Measurements from ENCODE around the gene CDCA5.

The CDCA5 gene, protein sequence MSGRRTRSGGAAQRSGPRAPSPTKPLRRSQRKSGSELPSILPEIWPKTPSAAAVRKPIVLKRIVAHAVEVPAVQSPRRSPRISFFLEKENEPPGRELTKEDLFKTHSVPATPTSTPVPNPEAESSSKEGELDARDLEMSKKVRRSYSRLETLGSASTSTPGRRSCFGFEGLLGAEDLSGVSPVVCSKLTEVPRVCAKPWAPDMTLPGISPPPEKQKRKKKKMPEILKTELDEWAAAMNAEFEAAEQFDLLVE

GRCh38 chr11:65083834-65084597 is at the start of gene CDCA5, which contains the start of gene ZFPL1:
CDCA5 (minus strand) TSS chr11:65084040; CDS start chr11:65083978, 62 bp downstream.
ZFPL1 (plus strand) TSS chr11:65084222; CDS start chr11:65084699, 477 bp downstream.
- DNase-seq, result peak; percentile 95 to 96

GRCh38 chr11:65132988-65133700 is 49.3 kb upstream of the CDCA5 start:
- DNase-seq, result peak; percentile 35 to 52

GRCh38 chr11:65132238-65132987 is 48.6 kb upstream of the CDCA5 start:
- DNase-seq, result no peak

- no peak for DNase-seq
Measured at GRCh38 chr11:65131895-65132237, 48.0 kb upstream of the CDCA5 start.

- no peak for DNase-seq
Measured at GRCh38 chr11:65131417-65131776, 47.6 kb upstream of the CDCA5 start.

- no peak for DNase-seq
Measured at GRCh38 chr11:65130631-65131416, 47.0 kb upstream of the CDCA5 start.

GRCh38 chr11:65129649-65130441 is 46.0 kb upstream of the CDCA5 start:
- no peak for DNase-seq

DNA sequence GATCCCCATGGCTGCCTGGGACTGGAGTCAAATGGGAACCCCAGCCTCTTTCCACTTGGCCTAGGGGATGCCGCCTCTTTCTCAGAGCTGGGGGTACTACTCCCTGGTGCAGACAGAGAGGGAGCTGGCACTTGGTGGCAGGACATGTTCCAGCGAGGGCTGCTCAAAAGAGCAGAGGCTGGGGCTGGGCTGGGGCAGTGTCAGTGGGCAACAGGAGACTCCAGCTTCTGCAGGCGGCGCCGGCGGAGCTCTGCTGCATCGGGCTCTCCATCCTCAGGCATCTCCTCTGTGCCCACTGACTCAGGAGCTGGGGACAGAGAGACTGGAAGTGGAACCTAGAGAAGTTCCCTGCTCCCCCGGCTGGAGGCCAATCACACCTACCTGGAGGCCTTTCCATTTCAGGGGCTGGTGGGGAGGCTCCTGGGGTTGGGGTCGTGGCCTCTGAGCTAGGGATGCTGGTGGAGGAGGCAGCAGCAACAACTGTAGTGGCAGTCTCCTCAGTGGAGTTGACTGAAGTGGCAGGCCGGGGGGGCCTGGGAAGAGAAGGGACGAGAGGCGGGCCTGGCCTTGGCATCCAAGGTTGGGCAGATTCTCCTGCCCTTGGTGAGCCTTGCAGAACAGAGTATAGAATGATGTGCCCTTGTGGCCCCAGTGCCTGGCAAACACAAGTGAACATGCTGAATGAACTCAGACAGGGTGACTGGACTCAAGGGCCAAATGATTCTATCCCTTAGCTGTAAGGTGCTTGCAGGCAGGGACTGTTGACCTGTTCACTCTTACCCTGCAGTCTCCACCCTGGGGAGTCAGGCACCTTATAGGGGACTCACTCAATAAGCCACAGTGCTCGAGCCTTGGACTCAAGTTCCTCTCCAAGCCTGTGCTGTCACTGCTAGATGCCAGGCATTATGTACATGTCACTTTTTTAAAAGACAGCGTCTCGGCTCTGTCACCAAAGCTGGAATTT is 44.6 kb upstream of the CDCA5 start:
- no peak for DNase-seq

DNA sequence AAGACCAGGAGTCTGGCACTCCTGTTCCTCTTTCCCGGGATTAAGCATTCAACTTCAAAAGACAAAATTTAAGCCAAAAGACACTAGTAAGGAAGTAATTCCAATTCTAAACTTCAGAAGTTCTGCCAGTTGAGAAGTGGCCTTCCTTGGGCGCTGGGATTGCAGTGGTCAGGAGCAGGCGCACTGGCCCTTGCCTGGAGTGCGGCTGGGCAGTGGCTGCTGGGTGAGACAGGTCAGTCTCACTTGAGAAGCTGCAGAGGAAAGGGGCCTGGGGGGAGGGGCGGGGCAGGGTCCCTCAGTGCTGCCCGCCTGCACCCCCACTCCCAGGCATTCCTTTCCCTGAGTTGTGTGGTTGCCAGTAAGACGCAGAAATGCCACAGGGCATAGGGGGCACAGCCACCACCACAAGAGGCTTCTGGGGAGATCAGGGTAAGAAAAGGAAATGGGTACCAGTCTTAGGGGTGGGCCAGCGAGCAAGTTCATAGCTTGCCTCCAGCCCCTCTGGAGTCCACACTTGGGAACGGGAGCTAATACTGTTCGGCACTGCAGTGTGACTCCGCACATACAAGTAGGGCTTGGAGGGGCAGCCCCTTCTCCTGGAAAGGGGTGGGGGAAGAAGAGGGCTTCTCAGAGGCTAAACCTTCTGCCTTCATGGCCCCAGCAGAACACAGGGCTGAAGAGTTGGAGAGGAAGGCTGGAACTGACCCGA is 43.8 kb upstream of the CDCA5 start:
- no peak for DNase-seq

GRCh38 chr11:65126624-65127274 is 42.9 kb upstream of the CDCA5 start:
- no peak for DNase-seq

GRCh38 chr11:65125197-65126056 is 41.6 kb upstream of the CDCA5 start:
- DNase-seq, result no peak

- no peak for DNase-seq
Measured at GRCh38 chr11:65124480-65125196, 40.8 kb upstream of the CDCA5 start.

DNA sequence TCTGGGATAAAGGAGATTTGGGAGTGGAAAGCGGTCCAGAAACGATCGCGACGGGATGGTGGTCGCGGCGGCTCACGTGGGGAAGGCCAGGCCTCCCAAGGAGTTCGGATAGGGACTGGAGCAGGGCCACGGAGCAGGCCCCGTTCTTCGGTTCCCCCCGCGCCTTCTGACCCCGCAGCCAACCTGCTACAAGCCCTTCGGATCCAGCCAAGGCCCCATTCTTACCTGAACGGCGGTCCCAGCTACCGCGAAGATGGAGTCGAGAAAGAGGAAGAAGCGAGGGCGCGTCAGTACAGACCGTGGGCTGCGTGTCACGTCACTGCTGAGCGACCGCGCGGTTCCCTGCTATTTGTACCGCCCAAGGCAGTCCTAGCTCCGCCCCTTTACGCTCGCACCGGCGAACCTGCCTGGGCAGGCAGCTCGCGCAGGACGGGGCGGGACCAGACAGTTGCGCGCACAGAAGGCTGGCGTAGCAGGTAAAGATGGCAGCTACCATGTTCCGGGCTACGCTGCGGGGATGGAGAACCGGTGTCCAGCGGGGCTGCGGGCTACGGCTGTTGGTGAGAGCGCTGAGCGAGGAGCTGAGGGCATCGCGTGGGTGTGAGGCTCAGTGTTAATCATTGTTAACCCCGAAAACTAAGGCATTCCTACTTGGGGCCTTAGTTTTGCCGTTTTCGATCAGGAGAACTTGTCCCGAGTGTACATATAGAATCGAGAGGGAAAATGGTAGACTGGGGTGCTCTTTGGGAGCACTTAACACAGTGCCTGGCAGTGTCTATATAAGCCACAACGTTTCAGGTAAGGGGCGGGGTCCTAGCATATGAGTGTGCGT is 38.2 kb upstream of the CDCA5 start, which contains the start of the genes FAU and MRPL49:
FAU (minus strand) TSS at position 270 of the 832 bp plus-strand sequence. CDS start 321 bp downstream, outside the sequence.
MRPL49 (plus strand) TSS at position 457 of the 832 bp plus-strand sequence; CDS start at position 483, 26 bp downstream.
- DNase-seq, result peak; percentile 97 to 98

DNA sequence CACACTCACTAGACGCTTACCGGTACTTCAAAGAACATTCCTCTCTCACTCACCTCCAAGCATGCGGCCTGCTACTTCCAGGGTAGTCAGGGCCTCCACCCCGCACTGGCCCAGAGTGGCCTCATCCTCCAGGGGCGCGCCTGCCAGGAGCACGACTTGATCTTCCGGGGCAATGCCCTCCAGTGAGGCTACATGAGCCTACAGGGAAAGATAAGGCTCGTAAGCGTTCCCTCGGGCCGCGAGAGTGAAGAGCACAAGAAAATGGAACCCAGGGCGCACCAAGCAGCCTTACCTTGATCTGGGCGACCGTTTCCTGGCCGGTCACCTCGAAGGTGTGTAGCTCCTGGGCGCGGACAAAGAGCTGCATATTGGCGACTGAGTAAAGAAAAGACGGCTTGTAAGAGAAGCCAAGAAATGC is 37.6 kb upstream of the CDCA5 start:
- no peak for DNase-seq

DNA sequence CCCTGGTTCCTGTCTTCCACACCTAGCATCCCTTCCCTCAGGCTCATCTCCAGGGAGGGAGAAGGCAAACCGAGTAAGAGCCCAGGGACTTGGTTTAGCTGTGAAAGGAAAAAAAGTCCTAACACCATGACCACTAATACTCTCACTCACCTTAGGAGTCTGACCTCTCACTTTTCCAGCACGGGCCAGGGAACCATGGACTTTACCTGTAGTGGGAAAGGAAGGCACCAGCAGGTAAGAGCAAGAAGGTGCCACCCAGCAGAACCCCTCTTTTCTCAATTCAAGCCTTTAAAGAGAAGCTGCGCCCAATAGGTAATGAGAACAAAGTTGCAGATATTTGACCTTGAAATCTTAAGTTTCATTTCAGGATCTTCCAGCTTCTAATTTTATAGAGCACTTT is 37.0 kb upstream of the CDCA5 start:
- no peak for DNase-seq

DNA sequence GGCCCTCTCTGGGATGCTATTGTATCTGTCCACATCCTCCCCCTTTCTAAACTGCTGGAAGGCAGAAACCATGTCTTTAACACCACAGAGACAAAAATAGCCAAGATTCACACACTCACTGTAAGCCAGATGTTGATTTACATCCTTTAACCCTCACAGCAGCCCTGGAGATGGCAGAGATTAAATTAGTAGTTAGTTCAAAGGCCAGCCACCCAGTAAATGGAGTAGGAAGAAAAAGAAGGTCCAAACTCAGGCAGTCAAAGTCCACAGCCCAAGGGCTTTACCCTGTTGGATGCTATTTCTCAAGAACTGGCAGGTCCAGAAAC is 35.8 kb upstream of the CDCA5 start:
- no peak for DNase-seq

Measured in NCI-H2081 (cell line).